ENCODE results near the gene SSTR1.

Gene SSTR1

DNA sequence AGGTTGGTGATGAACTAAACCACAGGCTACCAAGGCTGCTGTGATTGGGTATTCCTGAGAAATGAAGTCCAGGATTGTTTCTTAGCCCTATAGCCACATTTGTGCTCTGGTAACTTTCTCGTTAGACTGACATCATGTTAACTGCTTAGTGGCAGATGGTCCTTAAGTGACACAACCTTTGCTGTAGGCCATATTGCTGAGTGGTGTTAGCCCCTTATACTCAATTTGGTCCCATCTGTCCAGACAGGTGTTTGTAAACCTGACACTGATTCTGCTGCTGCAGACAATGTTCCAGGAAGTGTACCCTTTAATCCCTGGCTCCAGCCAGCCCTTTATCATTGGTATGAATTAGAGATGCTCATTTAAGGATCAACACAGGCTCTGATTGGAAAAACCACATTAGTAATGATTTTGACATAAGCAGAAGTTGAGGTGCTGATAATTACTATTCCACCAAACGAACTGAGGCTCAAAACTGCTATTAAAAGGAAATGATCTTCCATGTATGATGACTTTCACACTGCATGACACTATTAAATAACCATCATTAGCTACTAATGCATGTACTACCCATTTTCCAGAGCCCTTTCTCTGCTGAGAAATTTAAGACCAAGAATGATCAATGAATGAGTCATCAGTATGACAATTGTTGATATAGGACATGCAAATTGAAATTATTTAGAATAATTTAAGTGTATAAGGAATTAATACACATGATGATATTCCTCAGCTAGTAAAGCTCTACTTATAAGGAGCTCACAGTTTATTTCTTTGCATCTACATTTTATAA is 3.6 kb upstream of the SSTR1 start:
- no peak for DNase-seq

DNA sequence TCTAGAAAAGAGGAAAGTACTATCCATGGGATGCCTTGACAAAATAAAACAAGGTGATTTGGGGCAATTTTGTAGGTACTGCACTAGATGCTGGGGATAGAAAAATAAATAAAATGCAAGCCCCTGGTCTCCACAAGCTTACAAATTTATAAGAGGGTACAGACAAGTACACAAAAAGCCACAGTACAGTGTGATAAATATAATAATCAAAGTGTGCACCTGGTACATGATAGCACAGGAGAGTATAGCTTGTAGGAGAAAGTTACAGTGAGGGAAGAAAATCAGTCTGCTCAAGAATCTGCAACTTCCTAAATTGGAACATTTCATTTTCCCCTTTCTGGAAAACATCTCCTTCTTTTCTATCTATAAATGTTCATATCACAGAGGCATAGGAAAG is 3.0 kb upstream of the SSTR1 start:
- DNase-seq: no peak

DNA sequence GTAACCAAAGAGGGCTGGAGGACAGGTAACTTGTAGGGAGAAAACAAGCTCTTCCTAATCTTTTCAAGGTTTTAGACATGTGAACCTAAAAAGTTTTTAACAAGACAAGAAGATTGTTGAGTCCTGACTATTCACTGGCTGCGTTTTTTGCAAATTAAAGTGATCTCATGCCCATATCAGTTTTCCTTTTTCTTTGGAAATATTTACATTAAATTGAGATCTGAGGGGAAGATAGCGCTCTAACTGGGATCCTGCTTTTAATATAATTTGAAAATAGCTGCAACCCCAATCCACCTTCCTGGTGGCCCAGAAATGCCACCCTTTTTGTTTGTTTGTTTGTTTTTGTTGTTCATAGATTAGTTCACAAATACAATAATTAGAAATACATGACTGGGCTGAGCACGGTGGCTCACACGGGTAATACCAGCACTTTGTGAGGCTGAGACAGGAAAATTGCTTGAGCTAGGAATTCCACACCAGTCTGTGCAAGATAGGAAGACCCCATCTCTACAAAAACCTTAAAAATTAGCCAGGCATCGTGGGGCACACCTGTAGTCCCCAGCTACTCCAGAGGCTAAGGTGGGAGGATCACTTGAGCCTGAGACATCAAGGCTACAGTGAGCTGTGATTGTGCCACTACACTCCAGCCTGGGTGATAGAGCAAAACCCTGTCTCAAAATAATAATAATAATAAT is 2.4 kb upstream of the SSTR1 start:
- no peak for DNase-seq

DNA sequence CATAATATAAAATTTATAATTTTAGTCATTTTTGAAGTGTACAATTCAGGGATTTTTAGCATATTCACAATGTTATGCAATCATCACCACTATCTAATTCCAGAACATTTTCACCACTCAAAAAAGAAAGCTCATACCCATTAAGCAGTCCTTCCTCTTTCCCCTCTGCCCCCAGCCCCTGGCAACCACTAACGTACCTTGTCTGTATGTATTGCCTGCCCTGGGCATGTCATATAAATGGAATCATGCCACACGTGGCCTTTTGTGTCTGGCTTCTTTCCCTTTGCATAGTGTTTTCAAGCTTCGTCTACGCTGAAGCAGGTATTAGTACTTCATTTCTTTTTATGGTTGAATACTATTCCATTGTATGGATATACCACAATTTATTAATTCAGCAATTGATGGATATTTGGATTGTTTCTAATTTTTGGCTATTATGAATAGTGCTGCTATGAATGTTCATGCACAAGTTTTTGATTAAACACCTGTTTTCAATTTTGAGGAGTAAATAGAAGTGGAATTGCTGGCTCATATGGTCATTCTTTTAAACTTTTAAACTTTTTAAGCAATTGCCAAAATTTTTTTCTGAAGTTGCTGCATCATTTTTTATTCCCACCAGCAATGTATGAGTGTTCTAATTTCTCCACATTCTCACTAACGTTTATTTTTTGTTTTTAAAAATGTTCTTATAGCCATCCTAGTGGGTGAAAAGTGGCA is 1.6 kb upstream of the SSTR1 start:
- DNase-seq: no peak

DNA sequence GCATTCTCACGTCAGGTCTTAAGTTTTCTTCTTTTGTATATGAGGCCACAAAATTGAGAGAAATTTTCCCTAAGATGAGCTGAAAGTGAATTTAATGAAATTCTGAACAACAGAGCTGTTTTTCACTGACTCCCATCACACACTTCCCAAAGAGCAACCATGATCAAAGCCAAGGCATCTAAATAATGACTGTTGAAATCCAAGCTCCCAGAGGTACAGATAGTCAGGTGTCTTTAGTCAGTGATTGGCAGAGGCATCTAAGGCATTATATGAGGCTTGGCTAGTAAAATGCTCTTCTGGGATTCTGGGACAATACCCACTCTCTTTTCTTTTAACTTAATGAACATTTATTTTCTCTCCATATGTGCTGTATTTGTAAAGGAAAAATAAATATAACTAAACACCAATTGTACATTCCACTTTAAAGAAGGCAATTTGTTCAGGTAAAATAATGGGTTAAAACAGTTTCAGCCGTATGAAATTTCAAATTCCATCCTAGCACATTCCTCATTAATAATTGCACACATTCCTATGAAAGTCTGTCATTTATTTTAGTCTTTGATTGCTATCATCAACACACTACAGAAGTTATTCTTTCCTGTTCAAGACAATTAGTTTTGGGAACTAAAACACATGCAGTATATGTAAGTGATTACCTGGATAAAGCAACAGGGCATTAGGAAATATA is 871 bp upstream of the SSTR1 start:
- DNase-seq: no peak

DNA sequence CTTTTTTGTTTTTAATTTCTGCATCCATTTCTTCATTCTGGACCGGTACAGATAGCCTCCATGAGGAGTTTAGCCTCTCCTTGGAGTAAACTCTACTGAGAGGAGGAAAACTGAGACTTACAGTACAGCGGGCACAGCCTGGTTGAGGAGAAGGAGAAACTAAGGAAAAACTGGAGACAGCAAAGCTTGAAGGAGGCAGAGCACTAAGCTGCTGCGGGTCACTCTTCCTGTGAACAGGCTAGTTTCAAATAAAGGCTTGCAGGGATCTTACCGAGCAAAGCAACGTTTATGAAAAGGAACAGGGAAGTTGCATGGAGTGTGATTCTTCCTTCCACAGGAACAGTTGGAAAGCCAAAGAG is 348 bp upstream of the SSTR1 start:
- DNase-seq: no peak

DNA sequence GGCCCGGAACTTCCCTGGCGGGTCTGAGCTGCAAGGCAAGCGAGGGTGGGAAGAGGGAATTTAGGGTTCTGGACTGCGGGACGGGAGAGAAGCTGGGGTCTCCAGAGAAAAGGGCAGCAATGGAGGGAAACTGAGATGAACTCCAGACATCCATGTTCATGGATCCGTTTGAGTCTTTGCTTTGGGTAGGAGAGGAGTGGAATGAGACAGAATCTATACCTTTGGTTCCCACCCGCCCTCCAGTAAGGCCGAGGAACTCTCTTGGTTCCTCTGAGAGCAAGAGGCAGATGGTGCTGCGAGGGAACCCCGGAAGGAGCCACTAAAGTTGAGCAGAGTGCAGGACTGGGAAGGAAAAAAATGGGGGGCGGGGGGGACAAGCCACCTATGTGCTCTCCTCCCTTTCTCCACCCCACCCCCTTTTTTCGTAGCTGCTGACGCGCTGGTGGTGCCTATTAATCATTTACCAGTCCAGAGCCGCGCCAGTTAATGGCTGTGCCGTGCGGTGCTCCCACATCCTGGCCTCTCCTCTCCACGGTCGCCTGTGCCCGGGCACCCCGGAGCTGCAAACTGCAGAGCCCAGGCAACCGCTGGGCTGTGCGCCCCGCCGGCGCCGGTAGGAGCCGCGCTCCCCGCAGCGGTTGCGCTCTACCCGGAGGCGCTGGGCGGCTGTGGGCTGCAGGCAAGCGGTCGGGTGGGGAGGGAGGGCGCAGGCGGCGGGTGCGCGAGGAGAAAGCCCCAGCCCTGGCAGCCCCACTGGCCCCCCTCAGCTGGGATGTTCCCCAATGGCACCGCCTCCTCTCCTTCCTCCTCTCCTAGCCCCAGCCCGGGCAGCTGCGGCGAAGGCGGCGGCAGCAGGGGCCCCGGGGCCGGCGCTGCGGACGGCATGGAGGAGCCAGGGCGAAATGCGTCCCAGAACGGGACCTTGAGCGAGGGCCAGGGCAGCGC is 1.2 kb downstream of the SSTR1 start:
- DNase-seq: peak; percentile 82

DNA sequence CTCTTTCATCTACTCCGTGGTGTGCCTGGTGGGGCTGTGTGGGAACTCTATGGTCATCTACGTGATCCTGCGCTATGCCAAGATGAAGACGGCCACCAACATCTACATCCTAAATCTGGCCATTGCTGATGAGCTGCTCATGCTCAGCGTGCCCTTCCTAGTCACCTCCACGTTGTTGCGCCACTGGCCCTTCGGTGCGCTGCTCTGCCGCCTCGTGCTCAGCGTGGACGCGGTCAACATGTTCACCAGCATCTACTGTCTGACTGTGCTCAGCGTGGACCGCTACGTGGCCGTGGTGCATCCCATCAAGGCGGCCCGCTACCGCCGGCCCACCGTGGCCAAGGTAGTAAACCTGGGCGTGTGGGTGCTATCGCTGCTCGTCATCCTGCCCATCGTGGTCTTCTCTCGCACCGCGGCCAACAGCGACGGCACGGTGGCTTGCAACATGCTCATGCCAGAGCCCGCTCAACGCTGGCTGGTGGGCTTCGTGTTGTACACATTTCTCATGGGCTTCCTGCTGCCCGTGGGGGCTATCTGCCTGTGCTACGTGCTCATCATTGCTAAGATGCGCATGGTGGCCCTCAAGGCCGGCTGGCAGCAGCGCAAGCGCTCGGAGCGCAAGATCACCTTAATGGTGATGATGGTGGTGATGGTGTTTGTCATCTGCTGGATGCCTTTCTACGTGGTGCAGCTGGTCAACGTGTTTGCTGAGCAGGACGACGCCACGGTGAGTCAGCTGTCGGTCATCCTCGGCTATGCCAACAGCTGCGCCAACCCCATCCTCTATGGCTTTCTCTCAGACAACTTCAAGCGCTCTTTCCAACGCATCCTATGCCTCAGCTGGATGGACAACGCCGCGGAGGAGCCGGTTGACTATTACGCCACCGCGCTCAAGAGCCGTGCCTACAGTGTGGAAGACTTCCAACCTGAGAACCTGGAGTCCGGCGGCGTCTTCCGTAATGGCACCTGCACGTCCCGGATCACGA is 2.2 kb downstream of the SSTR1 start:
- peak; percentile 93 for DNase-seq

DNA sequence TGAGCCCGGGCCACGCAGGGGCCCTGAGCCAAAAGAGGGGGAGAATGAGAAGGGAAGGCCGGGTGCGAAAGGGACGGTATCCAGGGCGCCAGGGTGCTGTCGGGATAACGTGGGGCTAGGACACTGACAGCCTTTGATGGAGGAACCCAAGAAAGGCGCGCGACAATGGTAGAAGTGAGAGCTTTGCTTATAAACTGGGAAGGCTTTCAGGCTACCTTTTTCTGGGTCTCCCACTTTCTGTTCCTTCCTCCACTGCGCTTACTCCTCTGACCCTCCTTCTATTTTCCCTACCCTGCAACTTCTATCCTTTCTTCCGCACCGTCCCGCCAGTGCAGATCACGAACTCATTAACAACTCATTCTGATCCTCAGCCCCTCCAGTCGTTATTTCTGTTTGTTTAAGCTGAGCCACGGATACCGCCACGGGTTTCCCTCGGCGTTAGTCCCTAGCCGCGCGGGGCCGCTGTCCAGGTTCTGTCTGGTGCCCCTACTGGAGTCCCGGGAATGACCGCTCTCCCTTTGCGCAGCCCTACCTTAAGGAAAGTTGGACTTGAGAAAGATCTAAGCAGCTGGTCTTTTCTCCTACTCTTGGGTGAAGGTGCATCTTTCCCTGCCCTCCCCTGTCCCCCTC is 3.0 kb downstream of the SSTR1 start:
- DNase-seq: peak; percentile 82

DNA sequence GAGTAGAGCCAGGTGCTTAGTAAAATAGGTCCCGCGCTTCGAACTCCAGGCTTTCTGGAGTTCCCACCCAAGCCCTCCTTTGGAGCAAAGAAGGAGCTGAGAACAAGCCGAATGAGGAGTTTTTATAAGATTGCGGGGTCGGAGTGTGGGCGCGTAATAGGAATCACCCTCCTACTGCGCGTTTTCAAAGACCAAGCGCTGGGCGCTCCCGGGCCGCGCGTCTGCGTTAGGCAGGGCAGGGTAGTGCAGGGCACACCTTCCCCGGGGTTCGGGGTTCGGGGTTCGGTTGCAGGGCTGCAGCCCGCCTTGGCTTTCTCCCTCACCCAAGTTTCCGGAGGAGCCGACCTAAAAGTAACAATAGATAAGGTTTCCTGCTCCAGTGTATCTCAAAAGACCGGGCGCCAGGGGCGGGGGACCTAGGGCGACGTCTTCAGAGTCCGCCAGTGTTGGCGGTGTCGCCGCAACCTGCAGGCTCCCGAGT is 3.6 kb downstream of the SSTR1 start:
- peak; percentile 44 for DNase-seq

DNA sequence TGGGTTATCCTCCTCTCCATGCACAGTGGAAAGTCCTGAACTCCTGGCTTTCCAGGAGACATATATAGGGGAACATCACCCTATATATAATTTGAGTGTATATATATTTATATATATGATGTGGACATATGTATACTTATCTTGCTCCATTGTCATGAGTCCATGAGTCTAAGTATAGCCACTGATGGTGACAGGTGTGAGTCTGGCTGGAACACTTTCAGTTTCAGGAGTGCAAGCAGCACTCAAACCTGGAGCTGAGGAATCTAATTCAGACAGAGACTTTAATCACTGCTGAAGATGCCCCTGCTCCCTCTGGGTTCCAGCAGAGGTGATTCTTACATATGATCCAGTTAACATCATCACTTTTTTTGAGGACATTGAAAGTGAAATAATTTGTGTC is 4.4 kb downstream of the SSTR1 start:
- no peak for DNase-seq

DNA sequence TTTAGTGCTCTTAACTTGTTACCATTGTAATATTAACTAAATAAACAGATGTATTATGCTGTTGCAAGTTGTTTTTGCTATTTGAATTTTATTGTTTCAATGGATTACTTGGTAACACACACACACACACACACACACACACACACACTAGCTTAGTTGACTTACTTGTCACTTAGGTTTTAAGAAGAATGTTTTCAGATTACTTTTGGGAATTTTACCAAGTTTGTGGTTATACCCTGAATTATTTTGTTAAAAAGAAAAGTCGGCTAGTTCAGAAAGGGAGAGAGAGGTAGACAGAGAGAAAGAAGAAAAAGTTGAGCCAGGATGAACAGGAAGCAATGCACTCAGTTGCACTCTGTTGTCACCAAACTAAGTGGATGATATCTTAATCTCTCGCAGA is 5.3 kb downstream of the SSTR1 start:
- no peak for DNase-seq

DNA sequence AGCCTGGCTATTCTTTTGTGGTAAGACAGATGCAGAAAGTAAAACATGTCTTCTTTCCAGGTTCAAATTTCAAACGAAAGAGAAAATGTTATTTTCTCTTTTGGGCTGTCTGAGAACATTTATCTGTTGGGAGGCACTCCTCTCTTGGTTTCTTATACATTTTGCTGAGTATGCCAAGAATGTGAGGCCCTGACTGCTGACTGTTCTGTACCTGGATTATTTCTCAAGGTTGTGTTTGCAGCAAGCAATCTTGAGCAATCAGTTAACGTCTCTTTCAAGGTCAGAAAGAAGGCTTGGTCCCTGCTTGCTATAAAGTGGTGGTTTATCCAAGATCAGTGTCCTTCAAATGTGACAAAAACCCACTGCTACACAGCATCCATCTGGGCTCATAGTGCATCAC is 9.8 kb downstream of the SSTR1 start:
- no peak for DNase-seq

DNA sequence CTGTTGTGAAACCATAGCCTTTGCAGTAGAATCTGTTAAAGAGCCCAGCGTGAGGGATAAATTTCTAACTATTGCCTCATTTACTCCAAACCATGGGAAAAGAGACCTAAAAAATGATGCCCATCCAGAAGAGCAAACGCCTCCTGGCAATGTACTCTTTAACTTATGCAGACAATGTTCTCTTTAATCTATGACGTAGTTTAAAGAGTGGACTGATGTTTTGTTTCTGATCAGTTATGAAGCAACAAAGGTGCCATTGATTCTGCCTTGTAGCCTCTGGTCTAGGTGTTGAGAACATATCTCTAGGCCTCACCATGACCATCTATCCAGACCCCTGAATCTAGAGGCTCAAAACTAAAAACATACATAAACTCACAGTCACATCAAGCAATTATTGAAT is 13.4 kb downstream of the SSTR1 start:
- no peak for DNase-seq

DNA sequence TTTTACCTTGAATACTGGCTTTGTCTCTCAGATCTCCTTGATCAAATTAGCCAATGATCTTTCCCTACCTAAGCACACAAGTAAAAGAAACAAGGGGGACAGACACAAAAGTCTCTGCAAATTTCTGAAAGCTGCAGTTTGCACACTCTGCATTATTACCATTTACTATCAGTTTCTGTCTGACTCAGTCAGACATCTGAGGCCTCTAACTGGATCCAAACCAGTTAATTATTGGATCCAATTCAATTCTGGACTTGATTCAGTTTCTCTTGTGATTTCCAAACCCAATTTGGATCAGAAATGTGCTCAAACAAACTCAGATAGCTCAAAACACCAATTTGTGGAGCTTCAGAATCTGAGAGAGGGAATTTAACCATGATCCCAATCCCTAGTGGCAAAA is 16.6 kb downstream of the SSTR1 start:
- no peak for DNase-seq

DNA sequence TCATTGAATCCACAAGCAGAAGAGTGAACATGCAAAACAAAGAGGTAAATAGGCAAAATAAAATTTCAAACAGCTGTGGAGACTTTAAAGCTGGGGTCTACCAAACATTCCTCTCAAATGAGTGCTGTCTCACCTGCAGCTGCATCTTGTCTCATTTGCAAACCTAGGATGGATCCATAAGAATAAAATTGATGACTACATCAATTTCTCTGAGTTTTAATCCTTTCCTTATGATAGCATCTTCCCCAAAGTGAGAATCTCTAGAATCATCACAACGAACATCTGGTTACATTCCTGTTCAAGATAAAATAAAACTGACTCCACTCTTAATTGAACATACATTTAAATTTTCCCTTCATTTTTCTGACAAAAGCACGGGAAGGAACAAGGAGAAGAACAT is 18.2 kb downstream of the SSTR1 start:
- DNase-seq: no peak

DNA sequence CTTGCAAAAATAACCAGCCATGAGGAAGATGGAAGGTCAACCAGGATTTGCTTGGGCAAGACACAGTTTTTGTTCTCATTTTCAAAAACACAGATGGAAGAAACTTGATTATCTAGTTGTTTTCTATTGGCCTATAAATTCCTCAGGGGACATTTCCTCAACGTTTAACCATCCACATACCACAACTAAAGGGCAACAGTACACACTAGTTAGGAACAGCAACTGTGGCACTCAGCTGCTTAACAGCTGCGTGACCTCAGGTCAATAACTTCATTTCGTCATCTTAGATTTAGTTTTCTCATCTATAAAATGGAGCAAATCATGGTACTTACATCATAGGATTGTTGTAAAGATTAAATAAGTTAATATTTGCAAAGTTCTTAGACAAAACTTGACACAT is 18.7 kb downstream of the SSTR1 start:
- DNase-seq: no peak

DNA sequence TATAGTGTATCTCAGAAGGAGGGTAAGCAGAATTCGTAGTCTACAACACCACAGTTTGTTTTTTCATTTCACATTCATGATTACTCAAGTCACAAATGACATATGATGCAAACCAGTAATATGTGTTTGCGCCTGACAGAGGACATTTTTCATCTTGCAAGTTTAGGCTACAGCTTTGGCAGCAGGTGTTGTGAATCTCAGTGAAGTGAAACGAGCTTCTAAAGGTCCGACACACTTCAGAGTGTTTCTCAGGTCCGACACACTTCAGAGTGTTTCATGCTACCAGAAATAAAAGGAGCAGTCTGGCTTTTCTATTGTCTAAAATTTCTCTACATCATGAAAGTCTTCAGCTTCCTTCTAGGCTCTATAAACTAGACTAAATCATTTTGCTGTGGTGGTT is 25.5 kb downstream of the SSTR1 start:
- no peak for DNase-seq

DNA sequence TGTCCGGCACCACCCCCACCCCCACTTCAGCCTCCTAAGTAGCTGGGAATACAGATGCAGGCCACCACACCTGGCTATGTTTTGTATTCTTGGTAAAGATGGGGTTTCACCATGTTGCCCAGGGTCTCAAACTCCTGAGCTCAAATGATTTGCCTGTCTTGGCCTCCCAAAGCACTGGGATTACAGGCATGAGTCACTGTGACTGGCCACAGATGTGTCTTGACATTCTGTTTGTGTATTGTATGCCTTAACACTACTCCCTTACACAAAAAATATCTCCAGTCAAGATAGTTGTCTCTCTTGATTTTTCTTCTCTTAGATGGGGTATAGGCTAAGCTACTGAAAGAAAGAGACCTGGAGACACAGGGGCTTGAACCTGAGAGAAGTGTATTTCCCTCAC is 30.6 kb downstream of the SSTR1 start:
- DNase-seq: peak; percentile 73

DNA sequence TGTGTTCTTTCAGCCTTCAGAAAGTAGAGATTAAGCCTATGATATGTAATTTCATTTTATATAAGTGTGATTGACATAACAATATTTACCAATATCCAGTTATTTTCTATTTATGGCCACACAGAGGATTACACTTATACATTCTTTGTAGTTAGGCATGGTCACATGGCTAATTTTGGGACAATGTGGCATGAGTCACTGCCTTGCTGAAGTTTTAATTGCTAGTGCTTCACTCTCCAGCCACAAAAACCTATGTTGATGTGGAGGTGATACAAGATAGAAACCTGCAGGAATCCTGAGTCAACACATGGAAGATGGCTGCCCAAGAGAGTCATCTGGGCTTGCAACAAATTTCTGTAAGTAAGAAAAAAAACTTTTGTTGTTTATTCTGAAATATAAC is 31.2 kb downstream of the SSTR1 start:
- DNase-seq: peak; percentile 27
